Astrocyte (in vitro differentiated cells and primary cell): ENCODE measurements around the gene SMARCA1. TPM values are rescaled to one million over a fixed set of nuclear protein-coding genes. Genes with fewer than 3 reads are reported as not detected.

ENCODE experiments used
- DNase-seq: peaks from one replicate; pipeline ENCODE4 v3.0.0-alpha.2; 2010; ENCODE audit warnings: low read depth
- FAIRE-seq: peaks from 2 replicates; lab custom pipeline; 2011; peaks lifted over from hg19 to GRCh38; lab: Jason Lieb, UNC
- H2AFZ ChIP-seq: 2 replicates; pipeline ENCODE4 v1.6.0; 2012; ENCODE audit warnings: low read depth, low read length, inconsistent platforms
- H3K27ac ChIP-seq: 2 replicates; pipeline ENCODE4 v1.5.1; 2011; ENCODE audit warnings: low read depth, low read length, inconsistent platforms
- H3K27me3 ChIP-seq: 2 replicates; pipeline ENCODE4 v1.6.0; 2011; ENCODE audit warnings: low read length, inconsistent platforms; ENCODE audit not compliant: insufficient read depth
- H3K36me3 ChIP-seq: 2 replicates; pipeline ENCODE4 v1.5.1; 2011; ENCODE audit warnings: low read length, inconsistent platforms; ENCODE audit not compliant: insufficient read depth
- H3K4me1 ChIP-seq: 2 replicates; pipeline ENCODE4 v1.5.1; 2011; ENCODE audit warnings: low read length, inconsistent platforms; ENCODE audit not compliant: insufficient read depth
- H3K4me2 ChIP-seq: 2 replicates; pipeline ENCODE4 v1.6.0; 2012; ENCODE audit warnings: low read length, inconsistent platforms
- H3K4me3 ChIP-seq: 2 replicates; pipeline ENCODE4 v1.5.1; 2011; ENCODE audit warnings: low read depth, mild to moderate bottlenecking, low read length, inconsistent platforms; ENCODE audit not compliant: insufficient read depth
- H3K79me2 ChIP-seq: 2 replicates; pipeline ENCODE4 v1.6.0; 2012; ENCODE audit warnings: mild to moderate bottlenecking, low read length, inconsistent platforms; ENCODE audit not compliant: insufficient read depth
- H3K9ac ChIP-seq: 2 replicates; pipeline ENCODE4 v1.6.0; 2012; ENCODE audit warnings: mild to moderate bottlenecking, low read length, inconsistent platforms
- H3K9me3 ChIP-seq: 2 replicates; pipeline ENCODE4 v1.5.1; 2012; ENCODE audit warnings: low read depth, mild to moderate bottlenecking, low read length, inconsistent platforms; ENCODE audit not compliant: insufficient read depth
- H4K20me1 ChIP-seq: 2 replicates; pipeline ENCODE4 v1.6.0; 2012; ENCODE audit warnings: low read length, inconsistent platforms; ENCODE audit not compliant: insufficient read depth
- H3K27ac Mint-ChIP-seq: one replicate; pipeline ENCODE4 v1.8.0; 2021; ENCODE audit warnings: mild to moderate bottlenecking, mixed read lengths; ENCODE audit not compliant: unreplicated experiment
- H3K27me3 Mint-ChIP-seq: one replicate; pipeline ENCODE4 v1.8.0; 2021; ENCODE audit warnings: low read depth, mixed read lengths; ENCODE audit not compliant: unreplicated experiment
- H3K36me3 Mint-ChIP-seq: one replicate; pipeline ENCODE4 v1.8.0; 2021; ENCODE audit warnings: low read depth, mixed read lengths; ENCODE audit not compliant: unreplicated experiment
- H3K4me1 Mint-ChIP-seq: one replicate; pipeline ENCODE4 v1.8.0; 2021; ENCODE audit warnings: low read depth, mixed read lengths; ENCODE audit not compliant: unreplicated experiment
- H3K4me3 Mint-ChIP-seq: one replicate; pipeline ENCODE4 v1.8.0; 2021; ENCODE audit warnings: mild to moderate bottlenecking, moderate library complexity, mixed read lengths; ENCODE audit not compliant: unreplicated experiment
- H3K9me3 Mint-ChIP-seq: one replicate; pipeline ENCODE4 v1.8.0; 2021; ENCODE audit warnings: mild to moderate bottlenecking, mixed read lengths; ENCODE audit not compliant: unreplicated experiment
- CTCF ChIP-seq: IDR thresholded peaks from 2 replicates; pipeline ENCODE4 v1.5.1; 2011; ENCODE audit warnings: low read depth, mild to moderate bottlenecking, inconsistent platforms, low read length, moderate library complexity; ENCODE audit not compliant: insufficient read depth
- EZH2 ChIP-seq: IDR thresholded peaks from 2 replicates; pipeline ENCODE4 v1.6.1; 2012; ENCODE audit warnings: mild to moderate bottlenecking, low read length, inconsistent platforms; ENCODE audit not compliant: insufficient read depth
- total RNA-seq: library from RNA; stranded (reverse); gene quantifications from 2 replicates; pipeline ENCODE4 v1.2.1, GENCODE V29; 2021

Gene SMARCA1
- total RNA-seq, 1 donor from 2014 or later = 104 TPM

GRCh38 chrX:129549124-129549523 is 25.8 kb upstream of the SMARCA1 start:
- Histone ChIP-seq H3K4me2 (no peak overlapping the region), H3K27ac (no peak overlapping the region), H3K4me1 (no peaks in the 10 kb centered on the region), H4K20me1 (no peaks in the 10 kb centered on the region), H3K79me2 (no peaks in the 10 kb centered on the region), H3K27me3 (no peaks in the 10 kb centered on the region), H3K4me3 (no peak overlapping the region), H3K9me3 (no peaks in the 10 kb centered on the region), H2AFZ (no peak overlapping the region), H3K36me3 (peaks cover 4% of the 10 kb centered on the region), H3K9ac (no peak overlapping the region)
- Mint-ChIP-seq H3K27me3 (no peaks in the 10 kb centered on the region), H3K4me3 (no peak overlapping the region), H3K9me3 (no peaks in the 10 kb centered on the region), H3K27ac (no peak overlapping the region), H3K4me1 (no peaks in the 10 kb centered on the region), H3K36me3 (no peaks in the 10 kb centered on the region)
- TF ChIP-seq CTCF = no peak
- no peak for TF ChIP-seq EZH2
- DNase-seq = no peak
- FAIRE-seq = peak; percentile 32

GRCh38 chrX:129545408-129545807 is 22.1 kb upstream of the SMARCA1 start:
- no peaks in the 10 kb centered on the region for H3K36me3 Mint-ChIP-seq
- Histone ChIP-seq H2AFZ (no peak overlapping the region), H3K9ac (no peak overlapping the region), H3K27me3 (no peaks in the 10 kb centered on the region), H3K4me1 (peaks cover 8% of the 10 kb centered on the region), H3K4me2 (no peak overlapping the region), H3K9me3 (no peaks in the 10 kb centered on the region), H3K79me2 (peaks cover 4% of the 10 kb centered on the region), H3K36me3 (peaks cover 4% of the 10 kb centered on the region), H4K20me1 (no peaks in the 10 kb centered on the region), H3K27ac (no peak overlapping the region), H3K4me3 (no peak overlapping the region)
- FAIRE-seq (peak; percentile 37), DNase-seq (no peak)
- H3K9me3 Mint-ChIP-seq = no peaks in the 10 kb centered on the region
- no peak overlapping the region for H3K4me3 Mint-ChIP-seq
- no peaks in the 10 kb centered on the region for H3K27me3 Mint-ChIP-seq
- H3K27ac Mint-ChIP-seq = no peak overlapping the region
- peaks cover 6% of the 10 kb centered on the region for H3K4me1 Mint-ChIP-seq
- no peak for TF ChIP-seq EZH2

- Histone ChIP-seq H3K9ac (no peak overlapping the region), H3K4me3 (no peak overlapping the region), H3K27me3 (no peaks in the 10 kb centered on the region), H2AFZ (no peak overlapping the region), H3K4me2 (no peak overlapping the region), H3K9me3 (no peaks in the 10 kb centered on the region), H3K36me3 (peaks cover 4% of the 10 kb centered on the region), H4K20me1 (no peaks in the 10 kb centered on the region), H3K79me2 (peaks cover 4% of the 10 kb centered on the region), H3K4me1 (peaks cover 8% of the 10 kb centered on the region), H3K27ac (no peak overlapping the region)
- Mint-ChIP-seq H3K27ac (no peak overlapping the region), H3K36me3 (no peaks in the 10 kb centered on the region), H3K4me1 (peaks cover 6% of the 10 kb centered on the region), H3K4me3 (no peak overlapping the region), H3K27me3 (no peaks in the 10 kb centered on the region), H3K9me3 (no peaks in the 10 kb centered on the region)
- DNase-seq (no peak), FAIRE-seq (peak; percentile 73)
- TF ChIP-seq EZH2 = no peak
- no peak for TF ChIP-seq CTCF
Observed at GRCh38 chrX:129544780-129545179, 21.5 kb upstream of the SMARCA1 start.
